GM18517 (cell line): Measurements from ENCODE around the gene HIPK2.

Experiments used
- ATAC-seq: cut with Tn5 transposase; IDR thresholded peaks from one replicate; pipeline ENCODE4 v1.9.1; 2021; ENCODE audit warnings: mild to moderate bottlenecking, moderate library complexity; ENCODE audit not compliant: unreplicated experiment

The HIPK2 gene

GRCh38 chr7:139699640-139700504 lies 77.9 kb downstream of the HIPK2 start:
- no peak for ATAC-seq

GRCh38 chr7:139698844-139699243 lies 79.0 kb downstream of the HIPK2 start:
- no peak for ATAC-seq

- ATAC-seq: no peak
These were observed 79.5 kb downstream of the HIPK2 start for GRCh38 chr7:139698278-139698677.

GRCh38 chr7:139697056-139697455 lies 80.7 kb downstream of the HIPK2 start:
- no peak for ATAC-seq

GRCh38 chr7:139696552-139696951 lies 81.2 kb downstream of the HIPK2 start:
- ATAC-seq: no peak

GRCh38 chr7:139695588-139695987 lies 82.2 kb downstream of the HIPK2 start:
- ATAC-seq: no peak

- no peak for ATAC-seq
These were observed 82.7 kb downstream of the HIPK2 start for GRCh38 chr7:139695051-139695450.

GRCh38 chr7:139694389-139694676 lies 83.5 kb downstream of the HIPK2 start:
- no peak for ATAC-seq

- no peak for ATAC-seq
These were observed 84.0 kb downstream of the HIPK2 start for GRCh38 chr7:139693651-139694388.

- ATAC-seq: no peak
These were observed 85.1 kb downstream of the HIPK2 start for GRCh38 chr7:139692723-139693122.

GRCh38 chr7:139691253-139691781 lies 86.5 kb downstream of the HIPK2 start:
- ATAC-seq: no peak

GRCh38 chr7:139687980-139688632 lies 89.7 kb downstream of the HIPK2 start:
- no peak for ATAC-seq

- ATAC-seq: no peak
These were observed 90.4 kb downstream of the HIPK2 start for GRCh38 chr7:139687211-139687954.

- ATAC-seq: peak; percentile 57
These were observed 94.5 kb downstream of the HIPK2 start for GRCh38 chr7:139683137-139683921.

- ATAC-seq: no peak
These were observed 95.4 kb downstream of the HIPK2 start for GRCh38 chr7:139682136-139683013.

GRCh38 chr7:139681812-139682135 lies 96.0 kb downstream of the HIPK2 start:
- no peak for ATAC-seq

GRCh38 chr7:139681463-139681755 lies 96.4 kb downstream of the HIPK2 start:
- no peak for ATAC-seq

GRCh38 chr7:139680676-139681462 lies 96.9 kb downstream of the HIPK2 start:
- no peak for ATAC-seq
